Measurements from ENCODE around the gene TPP2.

Gene TPP2

GRCh38 chr13:102700088-102701031 is 103.6 kb downstream of the TPP2 start:
- no peak for DNase-seq (ENCODE audit: low read depth)

GRCh38 chr13:102701331-102701730 is 104.5 kb downstream of the TPP2 start:
- no peak for TF ChIP-seq CTCF (IDR thresholded peaks at IDR 0.05; ENCODE audit: insufficient read depth, low read depth, low read length, missing control alignments)
- no peak overlapping the region for H3K4me3 ChIP-seq (ENCODE audit: low read depth, low read length)
- no peak for DNase-seq (ENCODE audit: low read depth)

More at GRCh38 chr13:102700088-102701031, 103.6 kb downstream of the TPP2 start:
- no peak overlapping the region for H3K4me3 ChIP-seq (ENCODE audit: low read depth, low read length)
- TF ChIP-seq CTCF (IDR thresholded peaks at IDR 0.05; ENCODE audit: insufficient read depth, low read depth, low read length, missing control alignments): no peak

- H3K4me3 ChIP-seq (ENCODE audit: low read depth, low read length): no peak overlapping the region
- DNase-seq (ENCODE audit: low read depth): no peak
- no peak for TF ChIP-seq CTCF (IDR thresholded peaks at IDR 0.05; ENCODE audit: insufficient read depth, low read depth, low read length, missing control alignments)
Observed at GRCh38 chr13:102702965-102703725, 106.4 kb downstream of the TPP2 start.

- TF ChIP-seq CTCF (IDR thresholded peaks at IDR 0.05; ENCODE audit: insufficient read depth, low read depth, low read length, missing control alignments): no peak
- no peak for DNase-seq (ENCODE audit: low read depth)
- no peak overlapping the region for H3K4me3 ChIP-seq (ENCODE audit: low read depth, low read length)
Observed at GRCh38 chr13:102703726-102704035, 106.9 kb downstream of the TPP2 start.

GRCh38 chr13:102704238-102705058 is 107.7 kb downstream of the TPP2 start:
- no peak overlapping the region for H3K4me3 ChIP-seq (ENCODE audit: low read depth, low read length)
- TF ChIP-seq CTCF (IDR thresholded peaks at IDR 0.05; ENCODE audit: insufficient read depth, low read depth, low read length, missing control alignments): no peak
- no peak for DNase-seq (ENCODE audit: low read depth)

GRCh38 chr13:102707467-102707866 is 110.7 kb downstream of the TPP2 start:
- TF ChIP-seq CTCF (IDR thresholded peaks at IDR 0.05; ENCODE audit: insufficient read depth, low read depth, low read length, missing control alignments): no peak
- H3K4me3 ChIP-seq (ENCODE audit: low read depth, low read length): no peak overlapping the region
- no peak for DNase-seq (ENCODE audit: low read depth)
